NCI-H345 treated with DMSO at 0.1 percent for 48 hours (cell line): Measurements from ENCODE around the gene ZDHHC16.
"Not testable (repeated sequence)": the region's sequence is repeated elsewhere in the genome, so short reads cannot be mapped to it uniquely, and the experiment has no call there.

Source experiments
- DNase-seq: peaks from one replicate; lab custom pipeline; 2025; ENCODE audit not compliant: unreplicated experiment; lab: John Stamatoyannopoulos, UW

Gene ZDHHC16

DNA sequence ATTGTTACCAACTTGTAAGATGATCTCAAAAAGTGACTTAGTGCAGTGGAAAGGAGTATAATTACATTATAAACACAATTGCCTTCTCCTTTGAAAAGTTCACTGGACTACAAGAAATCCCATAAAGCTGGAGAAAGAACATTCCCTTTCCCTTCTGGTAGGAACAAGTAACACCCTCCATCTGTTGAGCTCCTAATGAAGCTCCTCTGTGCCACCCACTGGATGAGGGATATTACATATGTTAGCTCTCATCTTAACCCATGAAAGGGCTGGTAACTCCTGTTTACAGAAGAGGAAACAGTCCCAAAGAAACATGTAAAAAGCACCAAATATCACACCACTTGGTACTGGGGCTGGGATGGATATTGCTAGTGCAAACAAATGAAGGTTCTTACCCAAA, 11.9 kb upstream of the ZDHHC16 start:
- DNase-seq, result no peak

DNA sequence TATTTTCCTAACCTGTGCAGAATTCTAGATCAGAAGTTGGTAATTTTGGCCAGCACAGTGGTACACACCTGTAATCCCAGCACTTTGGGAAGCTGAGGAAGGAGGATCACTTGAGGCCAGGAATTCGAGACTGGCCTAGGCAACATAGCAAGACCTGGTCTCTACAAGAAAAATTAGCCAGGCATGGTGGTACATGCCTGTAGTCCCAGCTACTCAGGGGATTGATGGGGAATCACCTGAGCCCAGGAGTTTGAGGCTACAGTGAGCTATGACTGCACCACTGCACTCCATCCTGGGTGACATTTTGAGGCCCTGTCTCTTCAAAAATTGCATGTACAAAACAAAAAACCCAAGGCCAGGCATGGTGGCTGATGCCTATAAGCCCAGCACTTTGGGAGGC, 11.4 kb upstream of the ZDHHC16 start:
- no peak for DNase-seq

DNA sequence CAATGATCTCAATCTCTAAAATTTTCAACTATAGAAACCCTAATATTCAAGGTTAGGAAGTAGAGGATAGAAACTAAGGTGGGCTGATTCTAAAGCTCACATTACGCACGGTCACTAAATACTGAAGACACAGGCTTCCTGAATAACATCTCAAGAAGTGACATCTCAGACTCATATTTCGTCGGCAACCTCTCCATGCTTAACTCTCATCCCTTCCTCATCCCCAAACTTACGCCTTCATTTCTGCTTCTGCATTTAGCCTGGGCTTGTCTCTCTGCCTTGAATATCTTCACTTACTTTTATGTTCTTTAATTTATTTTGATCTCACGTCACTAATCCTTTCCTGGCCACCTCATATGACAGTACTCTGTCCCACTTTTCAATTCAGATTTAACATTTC, 10.8 kb upstream of the ZDHHC16 start:
- DNase-seq, result no peak

DNA sequence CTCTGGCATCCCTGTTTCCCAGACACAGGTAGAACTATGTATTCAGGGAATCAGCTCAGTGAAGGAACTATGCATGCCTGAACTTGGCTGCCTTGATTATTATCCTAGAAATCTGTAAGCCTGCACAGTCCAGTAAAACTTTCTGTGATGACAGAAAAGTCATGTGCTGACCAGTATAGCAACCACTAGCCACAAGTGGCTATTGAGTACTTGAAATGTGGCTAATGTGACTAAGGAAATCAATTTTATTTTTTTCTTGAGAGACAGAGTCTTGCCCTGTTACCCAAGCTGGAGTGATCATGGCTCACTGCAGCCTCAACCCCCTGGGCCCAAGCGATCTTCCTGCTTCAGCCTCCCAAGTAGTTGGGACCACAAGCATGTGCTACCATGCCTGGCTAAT, 3.7 kb upstream of the ZDHHC16 start:
- DNase-seq, result no peak

DNA sequence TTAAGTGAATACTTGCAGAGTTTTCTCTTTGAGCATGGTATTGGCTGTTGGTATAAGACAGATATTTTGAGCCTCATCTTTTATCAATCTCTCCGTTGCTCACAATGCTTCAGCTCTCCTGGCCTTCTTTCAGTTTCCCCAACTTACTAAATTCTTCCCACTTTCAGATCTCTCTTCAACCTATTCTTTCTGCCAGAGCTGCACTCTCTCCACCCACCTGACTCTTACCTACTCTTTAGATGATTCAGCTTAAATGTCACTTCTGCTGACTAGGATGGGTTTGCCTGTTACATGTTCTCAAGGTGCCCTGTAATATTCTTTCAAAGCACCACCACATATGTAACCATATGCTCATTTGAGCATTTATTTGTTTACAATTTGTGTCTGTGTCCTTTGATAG, 1.8 kb upstream of the ZDHHC16 start:
- DNase-seq, result no peak

DNA sequence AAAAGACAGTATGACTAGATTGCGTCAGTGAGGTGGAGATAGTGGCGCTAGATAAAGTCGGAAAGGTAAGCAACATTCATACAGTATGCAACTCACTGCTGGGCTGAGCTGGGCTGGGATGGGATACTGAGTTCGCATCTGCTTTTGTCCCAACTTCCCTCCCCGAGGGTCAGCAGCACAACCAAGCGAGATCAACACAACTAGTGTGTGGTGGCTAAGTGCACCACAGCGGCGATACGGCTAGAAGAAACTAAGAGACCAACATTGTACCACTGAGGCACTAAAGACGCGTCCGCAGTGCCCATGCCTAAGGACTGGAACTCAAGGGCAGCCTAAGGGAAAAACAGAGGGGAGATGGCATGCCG, 636 bp upstream of the ZDHHC16 start:
- no peak for DNase-seq

DNA sequence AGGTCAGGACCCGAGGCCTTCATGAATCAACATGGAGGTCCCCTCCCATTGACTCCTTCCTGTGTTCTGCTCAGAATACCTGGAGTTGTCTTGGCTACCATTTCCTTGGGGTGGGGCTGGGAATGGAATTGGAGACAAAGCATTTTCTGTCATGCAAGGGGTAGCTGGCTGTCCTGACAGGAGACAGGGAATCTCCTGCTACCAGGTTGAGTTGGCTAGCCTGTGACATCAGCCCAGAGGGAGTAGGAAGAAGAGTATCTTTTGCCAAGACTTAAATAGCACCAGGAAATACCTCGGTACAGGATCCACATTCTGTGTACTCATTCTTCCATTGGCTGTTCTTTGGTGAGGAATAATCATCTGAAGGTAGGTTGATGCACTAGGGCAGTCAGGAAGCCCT, 4.9 kb downstream of the ZDHHC16 start:
- DNase-seq, result no peak

DNA sequence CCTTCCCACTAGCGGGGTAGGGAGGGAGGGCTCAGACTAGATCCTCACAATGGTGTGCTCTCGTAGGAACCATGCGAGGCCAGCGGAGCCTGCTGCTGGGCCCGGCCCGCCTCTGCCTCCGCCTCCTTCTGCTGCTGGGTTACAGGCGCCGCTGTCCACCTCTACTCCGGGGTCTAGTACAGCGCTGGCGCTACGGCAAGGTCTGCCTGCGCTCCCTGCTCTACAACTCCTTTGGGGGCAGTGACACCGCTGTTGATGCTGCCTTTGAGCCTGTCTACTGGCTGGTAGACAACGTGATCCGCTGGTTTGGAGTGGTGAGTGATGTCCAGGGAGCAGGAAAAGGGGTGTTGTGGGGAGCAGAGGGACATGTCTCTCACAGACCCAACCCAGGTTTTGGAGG, 5.6 kb downstream of the ZDHHC16 start:
- no peak for DNase-seq

DNA sequence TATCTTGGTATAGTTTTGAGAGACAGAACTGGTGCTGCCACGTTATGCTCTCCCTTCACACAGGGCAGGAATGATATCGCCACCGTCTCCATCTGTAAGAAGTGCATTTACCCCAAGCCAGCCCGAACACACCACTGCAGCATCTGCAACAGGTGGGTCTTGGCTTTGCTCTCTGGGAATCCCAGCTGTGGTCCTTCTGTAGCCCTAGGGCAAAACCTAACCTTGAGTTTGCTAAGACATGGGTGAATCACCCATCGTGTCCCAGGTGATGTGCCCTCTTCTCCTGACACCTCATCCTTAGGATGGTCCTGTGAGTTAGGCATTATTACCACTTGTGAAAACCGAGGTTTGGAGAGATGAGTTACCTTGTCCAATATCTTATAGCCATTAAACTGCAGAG, 6.4 kb downstream of the ZDHHC16 start:
- DNase-seq, result no peak

DNA sequence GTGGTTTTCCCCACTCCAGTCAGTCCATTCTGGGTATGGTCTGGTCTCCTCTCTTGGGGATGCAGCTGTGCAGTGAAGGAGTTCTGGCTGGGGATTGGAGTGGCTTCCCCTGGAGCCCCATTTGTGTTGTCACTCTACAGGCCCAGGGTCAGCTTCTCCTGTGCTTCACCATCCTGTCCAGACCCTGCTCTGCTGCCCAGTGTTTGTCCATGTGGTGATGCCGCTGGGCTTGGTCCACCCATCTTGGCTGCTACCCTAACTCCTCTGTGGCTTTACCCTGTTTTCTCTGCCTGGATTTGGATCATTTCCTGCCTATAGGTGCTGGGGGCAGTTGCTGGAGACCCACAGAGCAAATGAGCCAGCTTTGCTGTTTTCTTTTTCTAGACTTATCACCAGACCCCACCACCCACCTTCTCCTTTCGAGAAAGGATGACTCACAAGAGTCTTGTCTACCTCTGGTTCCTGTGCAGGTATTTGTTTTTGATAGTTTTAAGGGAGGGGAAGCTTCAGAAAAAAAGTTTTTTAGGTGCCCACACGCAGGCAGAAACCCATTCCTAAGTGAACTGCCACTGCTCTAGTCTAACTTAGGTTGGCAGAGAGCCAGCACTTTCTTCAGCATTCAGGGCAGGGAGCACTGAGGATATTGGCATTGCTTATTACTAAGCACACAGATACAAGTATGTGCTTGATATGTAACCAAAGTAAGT, 8.5 kb downstream of the ZDHHC16 start:
- DNase-seq, result no peak

DNA sequence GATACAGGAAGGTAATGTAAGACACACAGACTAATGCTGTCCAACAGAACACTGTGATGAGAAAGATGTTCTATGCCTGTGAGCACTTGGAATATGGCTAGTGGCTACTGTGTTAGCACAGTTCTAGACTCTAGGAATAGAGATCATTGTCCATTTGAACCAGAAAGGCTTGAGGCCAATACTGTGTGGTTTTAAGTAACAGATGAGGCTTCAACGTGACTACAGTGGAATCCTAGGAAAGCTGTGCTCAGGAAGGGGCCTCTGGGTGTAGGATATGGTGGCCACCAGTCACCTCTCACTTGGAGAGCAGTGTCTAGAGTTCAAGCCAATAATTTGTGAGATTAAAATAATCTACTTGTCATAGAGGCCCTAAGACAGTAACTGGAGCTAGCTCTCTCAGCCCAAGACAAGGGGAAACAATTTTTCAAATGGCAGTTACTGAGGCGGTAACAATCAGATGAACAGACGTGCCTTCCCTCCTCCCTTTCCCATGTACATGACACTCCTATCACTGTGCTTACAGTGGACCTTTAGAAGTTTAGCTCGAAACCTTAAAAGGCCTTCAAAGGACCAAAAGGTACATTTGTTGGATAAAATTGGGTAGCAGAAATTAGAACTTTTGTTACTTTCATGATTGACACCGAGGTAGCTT, 10.2 kb downstream of the ZDHHC16 start:
- no peak for DNase-seq

DNA sequence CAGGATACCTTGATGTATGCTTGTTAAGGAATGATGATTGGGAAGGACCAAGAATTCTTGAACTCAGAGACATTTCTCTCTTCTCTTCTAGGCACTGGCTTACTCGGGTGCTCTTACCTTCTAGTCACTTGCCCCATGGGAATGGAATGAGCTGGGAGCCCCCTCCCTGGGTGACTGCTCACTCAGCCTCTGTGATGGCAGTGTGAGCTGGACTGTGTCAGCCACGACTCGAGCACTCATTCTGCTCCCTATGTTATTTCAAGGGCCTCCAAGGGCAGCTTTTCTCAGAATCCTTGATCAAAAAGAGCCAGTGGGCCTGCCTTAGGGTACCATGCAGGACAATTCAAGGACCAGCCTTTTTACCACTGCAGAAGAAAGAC, 10.7 kb downstream of the ZDHHC16 start:
- DNase-seq, result no peak

DNA sequence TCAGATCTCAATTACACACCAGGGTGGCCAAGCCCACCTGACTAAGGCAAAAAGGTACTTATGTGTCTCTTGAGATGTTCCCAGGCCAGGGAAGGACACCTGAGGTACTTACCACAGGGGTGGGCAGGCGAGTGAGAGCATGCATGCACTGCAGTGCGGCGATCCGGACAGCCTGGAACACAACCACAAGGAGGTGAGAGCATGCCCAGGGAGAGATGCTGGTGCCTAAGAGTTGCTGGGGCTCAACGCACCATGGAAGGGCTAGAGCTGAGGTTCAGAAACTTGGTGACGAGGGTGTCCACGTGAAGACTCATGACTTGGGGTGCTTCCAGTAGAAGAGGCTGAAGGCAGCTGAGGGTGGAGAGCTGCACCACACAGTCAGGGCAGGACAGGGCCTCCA, 13.1 kb downstream of the ZDHHC16 start:
- DNase-seq, result no peak

DNA sequence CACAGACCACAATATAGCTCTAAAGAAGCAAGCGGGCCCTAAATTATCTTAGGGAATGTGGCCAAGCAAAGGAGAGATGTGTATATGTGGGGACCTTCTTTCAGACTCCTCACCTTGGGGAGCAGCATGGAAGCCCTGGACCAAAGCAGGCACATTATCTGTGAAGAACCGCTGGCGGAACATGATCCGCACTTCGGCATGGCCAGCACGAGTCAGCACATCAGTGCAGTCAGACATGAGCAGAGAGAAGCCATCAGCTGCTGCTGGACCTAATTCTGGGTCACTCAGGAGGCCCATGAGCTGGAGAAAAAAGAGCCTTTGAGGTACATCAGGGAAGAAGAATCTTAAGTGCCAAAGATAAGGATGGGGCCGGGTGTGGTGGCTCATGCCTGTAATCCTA, 14.0 kb downstream of the ZDHHC16 start:
- no peak for DNase-seq

DNA sequence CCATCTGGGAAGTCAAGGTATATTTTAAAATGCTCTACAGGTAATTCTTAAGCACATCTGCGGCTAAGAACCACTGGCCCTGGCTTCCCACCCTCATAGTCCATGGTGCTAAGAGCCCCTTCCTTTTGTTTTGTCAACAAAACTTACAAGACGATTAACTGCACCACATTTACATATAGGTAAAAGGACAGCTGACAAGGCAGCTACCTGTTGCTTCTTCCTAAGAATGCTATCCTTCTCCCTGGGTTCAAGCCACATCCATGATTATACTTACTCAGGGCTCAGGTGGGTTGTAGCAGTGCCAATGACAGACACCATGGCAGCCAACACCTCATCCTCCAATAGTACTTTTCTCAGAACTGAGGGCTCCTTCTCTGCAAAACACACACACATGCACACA, 16.3 kb downstream of the ZDHHC16 start:
- no peak for DNase-seq

DNA sequence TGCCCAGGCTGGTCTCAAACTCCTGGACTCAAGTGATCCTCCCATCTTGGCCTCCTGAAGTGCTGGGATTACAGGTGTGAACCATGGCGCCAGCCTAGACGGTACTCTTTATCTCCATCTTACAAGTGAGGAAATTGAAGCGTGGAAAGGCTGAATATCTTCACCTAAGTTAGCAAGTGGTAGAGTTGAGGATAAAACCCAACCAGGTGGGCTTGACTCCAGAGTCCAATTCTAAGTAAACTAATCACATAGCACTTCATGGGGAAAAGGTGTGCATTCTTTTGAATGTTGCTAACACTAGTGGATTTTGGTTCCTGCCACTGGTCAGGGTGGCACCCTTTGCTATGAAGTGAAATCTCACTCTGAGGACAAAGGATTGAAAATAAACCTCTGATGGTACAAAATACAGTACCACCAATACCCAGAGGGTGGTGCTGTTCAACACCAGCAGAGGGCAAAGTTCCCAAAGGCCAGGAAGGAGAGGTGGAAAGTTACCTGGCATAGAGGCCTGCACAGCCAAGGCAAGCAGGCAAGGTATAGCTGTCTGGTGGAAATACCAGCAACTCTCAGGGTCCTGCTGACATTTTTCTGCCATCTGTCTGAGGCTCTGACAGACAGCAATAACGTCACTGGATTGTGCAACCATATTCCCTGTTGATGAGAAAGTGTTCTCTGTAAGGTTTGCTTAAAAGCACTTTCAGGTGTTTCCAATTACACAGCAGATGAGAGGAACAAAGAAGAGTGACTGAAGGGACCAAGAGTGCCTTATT, 17.6 kb downstream of the ZDHHC16 start:
- no peak for DNase-seq

DNA sequence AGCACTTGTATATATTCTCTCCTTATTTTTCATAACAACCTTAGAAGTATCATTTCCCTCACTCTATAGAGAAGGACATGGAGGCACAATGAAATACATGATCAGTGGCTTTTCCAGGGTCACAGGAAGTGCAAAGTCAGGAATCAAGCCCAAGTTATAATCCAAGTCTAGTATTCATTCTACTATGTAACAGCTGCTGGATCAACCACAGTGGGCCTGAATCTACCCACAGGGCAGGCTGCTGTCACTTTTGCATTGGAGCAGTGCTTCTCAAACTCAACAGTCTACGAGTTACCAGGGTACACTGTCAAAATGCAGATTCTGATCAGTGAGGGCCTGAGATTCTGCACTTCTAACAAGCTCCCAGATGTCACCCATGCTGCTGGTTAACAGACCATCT, 18.3 kb downstream of the ZDHHC16 start:
- no peak for DNase-seq

DNA sequence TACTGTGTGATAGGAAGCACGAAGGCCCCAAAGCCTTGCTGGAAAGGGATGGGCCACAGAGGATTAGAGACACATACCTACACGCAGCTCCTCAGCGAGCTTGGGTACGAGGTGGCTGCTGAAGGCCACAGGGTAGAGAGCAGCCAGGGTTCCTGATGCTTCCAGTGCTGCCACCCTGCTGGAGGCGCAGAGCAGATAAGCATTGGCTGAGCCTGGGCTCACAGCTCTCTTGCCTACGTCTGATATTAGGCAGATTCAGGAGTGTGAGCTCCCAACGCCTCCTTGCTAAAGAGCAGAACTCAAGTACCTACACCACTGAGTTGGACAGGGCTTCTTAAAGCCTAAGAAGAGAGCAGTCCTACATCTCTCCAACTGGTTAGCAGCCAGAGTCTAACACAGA, 20.0 kb downstream of the ZDHHC16 start:
- DNase-seq, result no peak

DNA sequence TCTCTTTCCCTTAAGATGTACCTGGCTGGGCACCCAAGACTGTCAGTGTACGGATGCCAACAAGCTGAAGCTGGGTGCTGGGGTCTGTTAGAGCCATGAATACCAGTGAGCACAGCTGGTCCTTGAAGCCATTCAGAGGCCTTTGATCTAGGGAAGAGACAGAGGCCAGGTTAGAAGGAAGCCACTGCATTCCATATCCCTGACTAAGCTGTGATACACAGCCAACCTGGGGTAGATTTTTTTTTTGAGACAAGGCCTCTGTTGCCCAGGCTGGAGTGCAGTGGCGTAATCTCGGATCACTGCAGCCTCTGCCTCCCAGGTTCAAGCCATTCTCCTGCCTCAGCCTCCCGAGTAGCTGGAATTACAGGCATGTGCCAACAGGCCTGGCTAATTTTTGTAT, 20.8 kb downstream of the ZDHHC16 start:
- DNase-seq, result no peak

DNA sequence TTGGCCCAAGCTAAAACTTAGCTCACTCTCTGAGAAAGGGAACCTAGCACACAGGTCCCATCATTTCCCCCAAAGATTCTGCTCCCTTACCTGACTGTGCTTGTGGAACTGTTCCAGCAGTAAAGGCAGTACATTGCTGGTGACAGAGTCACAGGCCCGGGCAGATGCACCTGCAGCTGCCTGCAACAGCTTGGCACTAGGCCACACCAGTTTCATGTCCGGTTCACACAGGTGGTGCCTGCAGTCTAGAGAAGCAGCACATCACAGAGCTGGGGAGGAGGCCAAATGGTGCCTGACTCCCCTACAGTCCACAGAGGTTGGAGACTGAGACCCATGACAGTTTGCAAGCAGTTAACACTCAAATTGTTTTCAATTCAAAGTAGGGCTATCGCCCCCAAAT, 22.2 kb downstream of the ZDHHC16 start:
- DNase-seq, result no peak

DNA sequence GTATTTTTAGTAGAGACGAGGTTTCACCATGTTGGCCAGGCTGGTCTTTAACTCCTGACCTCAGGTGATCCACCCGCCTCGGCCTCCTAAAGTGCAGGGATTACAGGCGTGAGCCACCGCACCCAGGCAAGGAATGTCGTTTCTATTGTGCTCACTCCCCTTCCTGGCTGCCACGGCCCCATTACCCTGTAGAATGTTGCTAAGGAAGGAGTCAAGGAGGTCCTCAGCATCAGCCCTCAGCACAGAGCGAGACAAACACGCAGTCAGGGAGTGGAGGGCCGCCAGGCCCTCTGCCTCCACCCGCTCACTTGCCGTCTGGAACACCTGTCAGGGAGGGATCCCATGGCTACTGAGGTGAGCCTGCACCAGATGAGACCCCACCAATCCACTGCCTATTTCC, 22.8 kb downstream of the ZDHHC16 start:
- not testable (repeated sequence) for DNase-seq

DNA sequence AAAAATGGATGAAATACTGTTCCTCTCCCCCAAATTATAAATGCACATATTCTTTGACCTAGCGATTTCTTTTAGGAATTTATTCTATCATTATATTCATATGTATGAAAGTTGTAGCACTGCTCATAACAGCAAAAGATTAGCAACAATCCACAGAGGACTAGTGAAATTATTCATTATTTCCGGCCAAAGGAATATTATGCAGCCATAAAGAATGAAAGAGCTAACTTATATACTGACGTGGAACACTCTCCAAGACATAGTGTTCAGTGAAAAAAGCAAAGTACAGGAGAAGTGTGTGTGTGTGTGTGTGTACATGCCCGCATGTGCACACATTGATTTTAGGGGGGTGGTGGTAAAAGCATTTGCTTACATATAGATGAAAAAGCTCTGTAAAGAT, 28.9 kb downstream of the ZDHHC16 start:
- no peak for DNase-seq
